DND-41 (cell line): ENCODE results near the gene PRC1.

Source experiments
- ATAC-seq: fragments of 200-7000 bp; cut with Tn5 transposase; 3 replicates; pipeline ENCODE4 v1.9.1; 2021; ENCODE audit warnings: low read depth; ENCODE audit not compliant: insufficient read depth
- DNase-seq: peaks from one replicate; pipeline ENCODE4 v3.0.0-alpha.2; 2020
- H2AFZ ChIP-seq: 2 replicates; pipeline ENCODE4 v1.6.0; 2012; ENCODE audit warnings: low read depth, low read length
- H3K27ac ChIP-seq: 2 replicates; pipeline ENCODE4 v1.5.1; 2012; ENCODE audit warnings: low read length, inconsistent platforms
- H3K27me3 ChIP-seq: fragments of 200-600 bp; sonication (generic); 2 replicates; pipeline ENCODE4 v1.6.0; 2012; ENCODE audit warnings: low read length, mild to moderate bottlenecking, inconsistent platforms; ENCODE audit not compliant: insufficient read depth, poor library complexity
- H3K36me3 ChIP-seq: 2 replicates; pipeline ENCODE4 v1.5.1; 2012; ENCODE audit warnings: low read length, inconsistent platforms; ENCODE audit not compliant: insufficient read depth
- H3K4me1 ChIP-seq: 2 replicates; pipeline ENCODE4 v1.5.1; 2012; ENCODE audit warnings: mild to moderate bottlenecking, low read length; ENCODE audit not compliant: insufficient read depth
- H3K4me2 ChIP-seq: 2 replicates; pipeline ENCODE4 v1.6.0; 2012; ENCODE audit warnings: mild to moderate bottlenecking, moderate library complexity, low read length, inconsistent platforms; ENCODE audit not compliant: insufficient read depth
- H3K4me3 ChIP-seq, 2 experiments: fragments of 200-600 bp in 1 of 2; shearing (Covaris generic) in 1 of 2; 2 replicates each; pipeline ENCODE4 v1.5.1; 2012 to 2016; ENCODE audit warnings: inconsistent platforms in 2 of 2, low read length in 2 of 2, mild to moderate bottlenecking in 2 of 2, low read depth in 1 of 2, moderate library complexity in 1 of 2
- H3K79me2 ChIP-seq: 2 replicates; pipeline ENCODE4 v1.6.0; 2012; ENCODE audit warnings: low read length, inconsistent platforms; ENCODE audit not compliant: insufficient read depth
- H3K9ac ChIP-seq: 2 replicates; pipeline ENCODE4 v1.6.0; 2012; ENCODE audit warnings: low read depth, mild to moderate bottlenecking, inconsistent platforms, low read length, moderate library complexity
- H3K9me3 ChIP-seq: 2 replicates; pipeline ENCODE4 v1.5.1; 2012; ENCODE audit warnings: low read length, moderate library complexity, mild to moderate bottlenecking, inconsistent platforms; ENCODE audit not compliant: insufficient read depth, severe bottlenecking
- H4K20me1 ChIP-seq: 2 replicates; pipeline ENCODE4 v1.6.0; 2012; ENCODE audit warnings: low read length; ENCODE audit not compliant: insufficient read depth
- EZH2 ChIP-seq: IDR thresholded peaks from 3 replicates; pipeline ENCODE4 v1.6.1; 2012; ENCODE audit warnings: borderline replicate concordance, low read depth, mild to moderate bottlenecking, moderate library complexity, low read length, inconsistent platforms; ENCODE audit not compliant: severe bottlenecking
- TF ChIP-seq, protein P1 (sequence below): IDR thresholded peaks from 2 replicates; pipeline ENCODE4 v1.5.1; 2012; ENCODE audit warnings: borderline replicate concordance, low read length, moderate library complexity, mild to moderate bottlenecking; ENCODE audit not compliant: poor library complexity, severe bottlenecking; ENCODE audit errors: extremely low read depth

PRC1 gene

DNA sequence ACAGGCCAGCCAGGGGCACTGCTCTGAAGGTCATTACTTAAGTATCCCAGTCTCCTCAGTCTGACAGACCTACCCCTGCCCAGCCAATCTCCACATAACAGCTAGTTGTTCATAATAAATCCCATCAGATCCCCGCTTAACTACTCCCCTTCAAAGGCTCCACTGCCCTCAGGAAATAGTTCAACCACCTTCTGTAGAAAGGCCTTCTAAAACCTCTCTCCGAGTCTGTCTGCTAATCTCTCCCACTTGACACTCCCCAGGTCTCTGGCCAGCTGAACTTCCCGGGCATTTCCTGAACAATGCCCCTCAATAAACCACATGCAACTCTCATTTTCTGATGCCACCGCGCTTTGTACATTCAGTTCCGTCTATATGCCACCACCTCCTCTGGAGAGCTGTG lies 6.0 kb downstream of the PRC1 start:
- H3K36me3 ChIP-seq = peaks cover 28% of the 10 kb centered on the region
- peaks cover 99% of the 10 kb centered on the region for H3K79me2 ChIP-seq
- ATAC-seq (no peak), DNase-seq (no peak)
- no peak overlapping the region for H3K9ac ChIP-seq
- no peak overlapping the region for H2AFZ ChIP-seq
- no peak overlapping the region for H3K27ac ChIP-seq
- H3K9me3 ChIP-seq = no peaks in the 10 kb centered on the region
- TF ChIP-seq, protein P1, sequence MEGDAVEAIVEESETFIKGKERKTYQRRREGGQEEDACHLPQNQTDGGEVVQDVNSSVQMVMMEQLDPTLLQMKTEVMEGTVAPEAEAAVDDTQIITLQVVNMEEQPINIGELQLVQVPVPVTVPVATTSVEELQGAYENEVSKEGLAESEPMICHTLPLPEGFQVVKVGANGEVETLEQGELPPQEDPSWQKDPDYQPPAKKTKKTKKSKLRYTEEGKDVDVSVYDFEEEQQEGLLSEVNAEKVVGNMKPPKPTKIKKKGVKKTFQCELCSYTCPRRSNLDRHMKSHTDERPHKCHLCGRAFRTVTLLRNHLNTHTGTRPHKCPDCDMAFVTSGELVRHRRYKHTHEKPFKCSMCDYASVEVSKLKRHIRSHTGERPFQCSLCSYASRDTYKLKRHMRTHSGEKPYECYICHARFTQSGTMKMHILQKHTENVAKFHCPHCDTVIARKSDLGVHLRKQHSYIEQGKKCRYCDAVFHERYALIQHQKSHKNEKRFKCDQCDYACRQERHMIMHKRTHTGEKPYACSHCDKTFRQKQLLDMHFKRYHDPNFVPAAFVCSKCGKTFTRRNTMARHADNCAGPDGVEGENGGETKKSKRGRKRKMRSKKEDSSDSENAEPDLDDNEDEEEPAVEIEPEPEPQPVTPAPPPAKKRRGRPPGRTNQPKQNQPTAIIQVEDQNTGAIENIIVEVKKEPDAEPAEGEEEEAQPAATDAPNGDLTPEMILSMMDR = no peak
- no peak for TF ChIP-seq EZH2
- H3K4me1 ChIP-seq = peaks cover 26% of the 10 kb centered on the region
- H4K20me1 ChIP-seq = peaks cover 47% of the 10 kb centered on the region
- H3K4me2 ChIP-seq = no peak overlapping the region; the same call in 1 of the 2 replicates
- H3K4me3 ChIP-seq = no peak overlapping the region
- no peaks in the 10 kb centered on the region for H3K27me3 ChIP-seq

DNA sequence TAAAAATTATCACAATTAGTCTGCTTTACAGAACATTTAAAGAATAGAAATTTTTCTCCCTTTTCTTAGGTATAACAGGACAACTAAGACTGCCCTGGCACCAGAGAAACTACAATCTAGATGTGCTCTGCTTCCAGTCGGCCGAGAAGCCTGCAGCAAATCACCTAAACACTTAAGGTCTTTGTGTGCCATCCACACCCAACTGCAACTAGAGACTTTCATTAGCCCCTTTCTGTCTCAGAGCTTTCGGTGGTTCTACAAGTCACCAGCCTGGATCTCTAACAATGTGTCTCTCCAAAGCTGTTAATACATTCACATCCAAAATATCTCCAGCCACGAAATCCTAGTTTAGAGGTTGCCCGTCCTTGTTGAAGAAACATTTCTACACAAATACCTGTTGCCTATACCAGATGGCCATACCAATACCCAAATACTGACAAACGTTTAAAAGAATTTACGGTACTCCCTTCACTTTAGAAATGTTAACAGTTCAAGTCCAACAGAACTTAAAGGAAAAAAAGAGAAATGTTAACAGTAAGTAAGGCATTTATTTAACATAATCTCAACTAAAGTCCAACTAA lies 6.7 kb downstream of the PRC1 start:
- H4K20me1 ChIP-seq = peaks cover 47% of the 10 kb centered on the region
- no peaks in the 10 kb centered on the region for H3K27me3 ChIP-seq
- no peak overlapping the region for H3K9ac ChIP-seq
- no peak overlapping the region for H3K4me2 ChIP-seq
- no peak overlapping the region for H2AFZ ChIP-seq
- H3K4me1 ChIP-seq = peaks cover 19% of the 10 kb centered on the region
- no peaks in the 10 kb centered on the region for H3K9me3 ChIP-seq
- ATAC-seq (no peak), DNase-seq (no peak)
- H3K79me2 ChIP-seq = peaks cover 99% of the 10 kb centered on the region
- TF ChIP-seq EZH2 = no peak
- TF ChIP-seq, protein P1 = no peak
- H3K36me3 ChIP-seq = peaks cover 35% of the 10 kb centered on the region
- no peak overlapping the region for H3K27ac ChIP-seq
- no peak overlapping the region for H3K4me3 ChIP-seq

DNA sequence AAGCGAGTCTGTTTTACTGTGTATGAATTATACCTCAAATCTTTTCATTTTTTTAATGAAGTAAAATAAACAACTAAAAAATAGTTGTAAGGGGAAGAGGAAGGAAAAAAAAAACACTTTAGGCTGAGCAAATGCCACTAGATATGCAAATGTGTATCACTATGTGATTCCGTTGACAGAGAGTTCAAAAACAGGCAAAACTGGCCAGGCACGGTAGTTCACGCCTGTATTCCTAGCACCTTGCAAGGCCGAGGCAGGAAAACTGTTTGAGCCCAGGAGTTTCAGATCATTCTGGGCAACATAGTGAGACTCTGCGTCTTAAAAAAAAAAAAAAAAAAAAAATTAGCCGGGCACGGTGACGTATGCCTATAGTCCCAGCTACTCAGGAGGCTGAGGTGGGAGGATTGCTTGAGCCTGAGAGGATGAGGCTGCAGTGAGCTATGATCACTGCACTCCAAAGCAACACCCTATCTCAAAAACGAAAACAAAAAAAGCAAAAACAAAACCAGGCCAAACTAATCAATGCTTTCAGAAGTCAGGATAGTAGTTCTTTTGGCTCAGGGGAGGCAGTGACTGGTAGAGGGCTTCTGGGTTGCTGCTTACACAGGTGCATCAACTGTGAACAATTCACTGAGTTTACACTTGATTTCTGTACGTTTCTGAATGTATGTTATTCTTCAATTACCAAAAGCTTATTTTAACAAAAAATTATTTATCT lies 7.4 kb downstream of the PRC1 start:
- DNase-seq = no peak
- no peaks in the 10 kb centered on the region for H3K9me3 ChIP-seq
- no peak overlapping the region for H3K4me2 ChIP-seq
- no peak overlapping the region for H3K27ac ChIP-seq
- H3K79me2 ChIP-seq = peaks cover 94% of the 10 kb centered on the region
- H4K20me1 ChIP-seq = peaks cover 45% of the 10 kb centered on the region
- no peaks in the 10 kb centered on the region for H3K27me3 ChIP-seq
- peaks cover 12% of the 10 kb centered on the region for H3K4me1 ChIP-seq
- H3K36me3 ChIP-seq = peaks cover 42% of the 10 kb centered on the region
- no peak for TF ChIP-seq EZH2
- TF ChIP-seq, protein P1 = no peak
- ATAC-seq = no peak
- no peak overlapping the region for H3K9ac ChIP-seq
- no peak overlapping the region for H3K4me3 ChIP-seq
- H2AFZ ChIP-seq = no peak overlapping the region
